GM21360 (cell line): ENCODE data around the gene LRRC40.
A peak's percentile ranks its signal among the peaks of the same experiment; 100 is the strongest.
"Not testable (repeated sequence)": the region's sequence is repeated elsewhere in the genome, so short reads cannot be mapped to it uniquely, and the experiment has no call there.

ENCODE experiments used
- ATAC-seq: cut with Tn5 transposase; IDR thresholded peaks from one replicate; pipeline ENCODE4 v1.9.1; 2021; ENCODE audit warnings: mild to moderate bottlenecking, moderate library complexity; ENCODE audit not compliant: unreplicated experiment

LRRC40 gene

GRCh38 chr1:70204139-70204538 lies 1.2 kb downstream of the LRRC40 start:
- no peak for ATAC-seq

- ATAC-seq: peak; percentile 25
These were observed 3.1 kb downstream of the LRRC40 start for GRCh38 chr1:70202173-70202758.

GRCh38 chr1:70200065-70200464 lies 5.3 kb downstream of the LRRC40 start:
- ATAC-seq: no peak

- no peak for ATAC-seq
These were observed 9.0 kb downstream of the LRRC40 start for GRCh38 chr1:70196333-70196732.

- ATAC-seq: no peak
These were observed 10.0 kb downstream of the LRRC40 start for GRCh38 chr1:70195342-70195741.

GRCh38 chr1:70194601-70195000 lies 10.8 kb downstream of the LRRC40 start:
- no peak for ATAC-seq

- not testable (repeated sequence) for ATAC-seq
These were observed 12.9 kb downstream of the LRRC40 start for GRCh38 chr1:70192446-70192845.

GRCh38 chr1:70190180-70190579 lies 15.2 kb downstream of the LRRC40 start:
- no peak for ATAC-seq

GRCh38 chr1:70188522-70188921 lies 16.9 kb downstream of the LRRC40 start:
- no peak for ATAC-seq

- ATAC-seq: not testable (repeated sequence)
These were observed 20.2 kb downstream of the LRRC40 start for GRCh38 chr1:70185181-70185580.

GRCh38 chr1:70171512-70171911 lies 33.9 kb downstream of the LRRC40 start:
- ATAC-seq: no peak

GRCh38 chr1:70169018-70169839 lies 36.1 kb downstream of the LRRC40 start:
- ATAC-seq: no peak

GRCh38 chr1:70168283-70168682 lies 37.1 kb downstream of the LRRC40 start:
- no peak for ATAC-seq

GRCh38 chr1:70164350-70164749 lies 41.0 kb downstream of the LRRC40 start:
- no peak for ATAC-seq

- no peak for ATAC-seq
These were observed 48.8 kb downstream of the LRRC40 start for GRCh38 chr1:70156529-70157120.

- ATAC-seq: no peak
These were observed 51.6 kb downstream of the LRRC40 start for GRCh38 chr1:70153739-70154138.

- ATAC-seq: no peak
These were observed 54.9 kb downstream of the LRRC40 start for GRCh38 chr1:70150444-70150843.

GRCh38 chr1:70146488-70146887 lies 58.9 kb downstream of the LRRC40 start:
- ATAC-seq: no peak

GRCh38 chr1:70143048-70143659 lies 62.2 kb downstream of the LRRC40 start:
- ATAC-seq: no peak

- ATAC-seq: no peak
These were observed 63.3 kb downstream of the LRRC40 start for GRCh38 chr1:70142075-70142474.

- ATAC-seq: no peak
These were observed 64.5 kb downstream of the LRRC40 start for GRCh38 chr1:70140894-70141293.

GRCh38 chr1:70140343-70140742 lies 65.0 kb downstream of the LRRC40 start:
- ATAC-seq: no peak
